Body of pancreas (tissue), 4 donors: Measurements from ENCODE around the gene GHRHR. TPM values are rescaled to one million over a fixed set of nuclear protein-coding genes. Genes with fewer than 3 reads are reported as not detected.

Experiments used
- ATAC-seq: fragments of 150-250 bp; one replicate; pipeline ENCODE4 v1.9.1; 2016
- DNase-seq, 4 donors: peaks; one replicate each; pipeline ENCODE4 v3.0.0-alpha.2; 2019
- H3K27ac ChIP-seq, 4 donors: fragments of 200-600 bp; sonication (generic); 1 replicate in 3 of 4; 2 replicates in 1 of 4; pipeline versions ENCODE4 v1.5.1 to v1.6.1; 2016 to 2019; ENCODE audit warnings: mild to moderate bottlenecking in 1 of 4, mixed read lengths in 1 of 4, moderate library complexity in 1 of 4
- H3K27me3 ChIP-seq, 2 donors: fragments of 200-600 bp; sonication (generic); one replicate each; pipeline ENCODE4 v1.6.0; 2016; ENCODE audit warnings: mild to moderate bottlenecking in 1 of 2
- H3K36me3 ChIP-seq, 2 donors: fragments of 200-600 bp; sonication (generic); replicated peaks in 1 of 2; 2 replicates each; pipeline ENCODE4 v1.5.1; 2016; ENCODE audit warnings: low read depth in 2 of 2; ENCODE audit not compliant: insufficient read depth in 1 of 2
- H3K4me1 ChIP-seq: fragments of 200-600 bp; sonication (generic); one replicate; pipeline ENCODE4 v1.6.0; 2016
- H3K4me3 ChIP-seq, 2 donors: fragments of 200-600 bp; sonication (generic); 1 replicate in 1 of 2; 2 replicates in 1 of 2; pipeline ENCODE4 v1.5.1; 2016 to 2019
- H3K9me3 ChIP-seq, 3 donors: fragments of 200-600 bp; sonication (generic); 1 replicate in 2 of 3; 2 replicates in 1 of 3; pipeline ENCODE4 v1.5.1; 2016
- CTCF ChIP-seq, 7 experiments: fragments of 450-650 bp in 4 of 7; fragments of 200-600 bp in 3 of 7; sonication (generic) in 3 of 7; IDR thresholded peaks; one replicate each; pipeline ENCODE4 v1.5.1; 2016 to 2019; ENCODE audit warnings: antibody characterized with exemption in 7 of 7
- POLR2A ChIP-seq, 3 donors: fragments of 450-650 bp; IDR thresholded peaks; one replicate each; pipeline ENCODE4 v1.6.1; 2016; ENCODE audit warnings: antibody characterized with exemption in 3 of 3, mild to moderate bottlenecking in 2 of 3
- WGBS, 2 donors: methylation state at CpG; one replicate each; pipeline ENCODE4 v1.1.5; 2017; 5-methylcytosine and 5-hydroxymethylcytosine counted together
- intact Hi-C: fragments of 100-400 bp; cut with DNase I; formaldehyde crosslinking; loops from one replicate; pipeline ENCODE4 v1.15.1; 2023
- total RNA-seq, 2 donors: library from RNA; depleted of rRNA; stranded (reverse); fragments of >200 nt; gene quantifications; one replicate each; pipeline ENCODE4 v1.1.0, GENCODE V29; 2016

GHRHR gene
- total RNA-seq, 2 donors from 2014 or later = not detected

DNA sequence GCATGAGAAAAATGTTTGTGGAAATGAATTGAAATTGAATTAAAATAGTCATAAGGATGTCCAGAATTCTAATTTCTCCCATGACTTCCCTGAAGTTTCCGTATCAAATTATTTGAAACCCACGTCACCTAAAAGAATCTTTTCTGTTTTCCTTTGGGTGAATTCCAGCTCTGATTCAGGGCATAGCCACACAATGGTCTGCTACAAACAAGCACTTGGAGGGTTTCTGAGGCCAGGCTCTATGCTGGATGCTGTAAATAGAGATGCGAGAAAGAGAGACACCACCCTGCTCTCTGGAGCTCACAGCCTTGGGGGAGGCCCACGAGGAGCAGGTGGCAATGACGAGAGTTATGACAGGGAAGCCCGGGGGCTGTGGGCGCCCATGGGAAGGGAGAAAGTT is 33.6 kb downstream of the GHRHR start:
- 80 to 81% methylated on average over 7 of the region's 7 CpGs for WGBS, 2 donors
- TF ChIP-seq POLR2A (IDR thresholded peaks at IDR 0.05) = no peak
- TF ChIP-seq CTCF (IDR thresholded peaks at IDR 0.05) = no peak
- Histone ChIP-seq H3K4me1 (no peaks in the 10 kb centered on the region), H3K9me3 (no peaks in the 10 kb centered on the region), H3K36me3 (no peaks in the 10 kb centered on the region), H3K27me3 (no peaks in the 10 kb centered on the region), H3K4me3 (no peak overlapping the region), H3K27ac (no peak overlapping the region)
- ATAC-seq = no peak
- DNase-seq = no peak
- intact Hi-C loops = loop anchor here (5.0 kb wide), 1 partner anchor 115 kb away; no protein-coding TSS in a partner anchor

GRCh38 chr7:30998180-30998579 is 34.4 kb downstream of the GHRHR start:
- DNase-seq = no peak
- Histone ChIP-seq H3K4me1 (no peaks in the 10 kb centered on the region), H3K27ac (no peak overlapping the region), H3K9me3 (no peaks in the 10 kb centered on the region), H3K36me3 (no peaks in the 10 kb centered on the region), H3K4me3 (no peak overlapping the region), H3K27me3 (no peaks in the 10 kb centered on the region)
- no peak for TF ChIP-seq CTCF (IDR thresholded peaks at IDR 0.05)
- no peak for TF ChIP-seq POLR2A (IDR thresholded peaks at IDR 0.05)
- 73 to 78% methylated on average over 6 to 10 of the region's 10 CpGs for WGBS, 2 donors
- ATAC-seq = no peak
- intact Hi-C loops = loop anchor here (5.0 kb wide), 1 partner anchor 114 kb away; no protein-coding TSS in a partner anchor

- H3K36me3 ChIP-seq = no peaks in the 10 kb centered on the region
These were observed 36.5 kb downstream of the GHRHR start for GRCh38 chr7:31000161-31000693.

DNA sequence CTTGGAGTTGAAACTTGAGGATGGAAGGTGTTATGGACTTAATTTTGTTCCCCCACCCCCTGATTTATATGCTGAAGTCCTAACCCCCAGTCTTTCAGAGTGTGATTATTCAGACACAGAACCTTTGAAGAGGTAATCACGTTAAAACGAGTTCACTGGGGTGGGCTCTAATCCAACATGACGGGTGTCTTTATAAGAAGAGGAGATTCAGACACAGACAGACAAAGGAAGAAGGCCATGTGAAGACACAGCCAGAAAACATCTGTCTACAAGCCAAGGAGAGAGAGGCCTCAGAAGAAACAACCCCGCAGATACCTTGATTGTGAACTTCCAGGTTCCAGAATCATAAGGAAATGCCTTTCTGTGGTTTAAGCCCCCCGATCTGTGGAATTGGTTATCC is 37.0 kb downstream of the GHRHR start:
- TF ChIP-seq POLR2A (IDR thresholded peaks at IDR 0.05) (no peak), CTCF (IDR thresholded peaks at IDR 0.05) (no peak)
- intact Hi-C loops = no loop called here
- H3K27me3 ChIP-seq = no peaks in the 10 kb centered on the region
- no peak overlapping the region for H3K27ac ChIP-seq
- WGBS, 2 donors = 63 to 69% methylated on average over 5 of the region's 5 CpGs
- no peak for ATAC-seq
- H3K4me3 ChIP-seq = no peak overlapping the region
- no peaks in the 10 kb centered on the region for H3K9me3 ChIP-seq
- no peaks in the 10 kb centered on the region for H3K4me1 ChIP-seq
- H3K36me3 ChIP-seq = no peaks in the 10 kb centered on the region
- no peak for DNase-seq

More at GRCh38 chr7:31000161-31000693, 36.5 kb downstream of the GHRHR start:
- no peaks in the 10 kb centered on the region for H3K4me1 ChIP-seq
- no peaks in the 10 kb centered on the region for H3K9me3 ChIP-seq
- TF ChIP-seq POLR2A (IDR thresholded peaks at IDR 0.05) (no peak), CTCF (IDR thresholded peaks at IDR 0.05) (no peak)
- no peaks in the 10 kb centered on the region for H3K27me3 ChIP-seq
- 62 to 71% methylated on average over 9 of the region's 9 CpGs for WGBS, 2 donors
- H3K4me3 ChIP-seq = no peak overlapping the region
- H3K27ac ChIP-seq = no peak overlapping the region
- intact Hi-C loops = no loop called here
- no peak for DNase-seq
- no peak for ATAC-seq

DNA sequence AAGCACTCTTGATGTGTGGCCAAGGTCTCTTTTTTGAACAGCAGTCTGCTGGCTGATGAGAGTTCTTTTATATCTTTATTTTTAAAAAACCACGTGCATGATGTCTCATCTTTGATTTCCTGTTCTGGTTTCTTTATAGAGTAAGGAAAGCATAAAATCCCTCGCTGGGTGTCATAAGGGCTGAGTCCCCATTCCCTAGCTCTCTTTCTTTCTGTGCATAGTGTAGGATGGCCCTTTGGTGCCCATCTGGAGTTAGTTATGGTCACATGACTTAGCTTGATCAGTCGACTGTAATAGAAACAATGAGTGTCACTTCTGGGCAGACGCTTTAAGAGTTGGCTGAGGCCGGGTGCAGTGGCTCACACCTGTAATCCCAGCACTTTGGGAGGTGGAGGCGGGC is 38.5 kb downstream of the GHRHR start:
- H3K4me3 ChIP-seq = no peak overlapping the region
- TF ChIP-seq POLR2A (IDR thresholded peaks at IDR 0.05) (no peak), CTCF (IDR thresholded peaks at IDR 0.05) (no peak)
- H3K27me3 ChIP-seq = no peaks in the 10 kb centered on the region
- ATAC-seq (no peak), DNase-seq (no peak)
- no peaks in the 10 kb centered on the region for H3K9me3 ChIP-seq
- H3K36me3 ChIP-seq = no peaks in the 10 kb centered on the region
- WGBS, 2 donors = 72 to 81% methylated on average over 6 of the region's 6 CpGs
- intact Hi-C loops = no loop called here
- H3K27ac ChIP-seq = no peak overlapping the region
- H3K4me1 ChIP-seq = no peaks in the 10 kb centered on the region
